GM23248 (cell line): ENCODE data around the gene CELF6.

ENCODE experiments used
- EZH2 ChIP-seq: fragments of 200-600 bp; sonication (generic); IDR thresholded peaks from 2 replicates; pipeline ENCODE4 v1.6.1; 2018; ENCODE audit warnings: antibody characterized with exemption, mild to moderate bottlenecking; ENCODE audit not compliant: insufficient read depth, poor library complexity, severe bottlenecking
- EZH2phosphoT487 ChIP-seq: fragments of 200-600 bp; sonication (generic); IDR thresholded peaks from 2 replicates; pipeline ENCODE4 v1.6.1; 2018; ENCODE audit warnings: antibody characterized with exemption, moderate library complexity, mild to moderate bottlenecking, low read depth; ENCODE audit not compliant: insufficient read depth

- TF ChIP-seq EZH2phosphoT487 (no peak), EZH2 (no peak)
Measured at GRCh38 chr15:72304596-72304995, 15.4 kb downstream of the CELF6 start.
